DMS79 treated with DMSO at 0.1 percent for 48 hours (cell line): Measurements from ENCODE around the gene ZNF565.
"Not testable (repeated sequence)": the region's sequence is repeated elsewhere in the genome, so short reads cannot be mapped to it uniquely, and the experiment has no call there.

ENCODE experiments used
- DNase-seq: peaks from one replicate; lab custom pipeline; 2025; lab: John Stamatoyannopoulos, UW

Gene ZNF565

GRCh38 chr19:36149673-36150406 lies 64.6 kb downstream of the ZNF565 start:
- no peak for DNase-seq

- DNase-seq = no peak
These were observed 69.8 kb downstream of the ZNF565 start for GRCh38 chr19:36144624-36145023.

GRCh38 chr19:36142496-36142895 lies 72.0 kb downstream of the ZNF565 start:
- no peak for DNase-seq

- no peak for DNase-seq
These were observed 72.4 kb downstream of the ZNF565 start for GRCh38 chr19:36142046-36142445.

GRCh38 chr19:36141039-36141927 lies 73.2 kb downstream of the ZNF565 start:
- peak; percentile 57 for DNase-seq

- peak; percentile 57 for DNase-seq
These were observed 74.0 kb downstream of the ZNF565 start for GRCh38 chr19:36140304-36141038.

GRCh38 chr19:36139473-36140303 lies 74.8 kb downstream of the ZNF565 start, which contains the start of gene CAPNS1:
Gene CAPNS1, plus strand, starts transcription at chr19:36140066. Its CDS starts 946 bp downstream, at chr19:36141012.
- peak; percentile 89 for DNase-seq

- no peak for DNase-seq
These were observed 75.4 kb downstream of the ZNF565 start for GRCh38 chr19:36139120-36139472.

GRCh38 chr19:36136964-36137686 lies 77.3 kb downstream of the ZNF565 start:
- peak; percentile 74 for DNase-seq

GRCh38 chr19:36134867-36135266 lies 79.6 kb downstream of the ZNF565 start:
- DNase-seq = not testable (repeated sequence)
